Mesenchymal stem cell (in vitro differentiated cells and primary cell): Measurements from ENCODE around the gene ANO3.

ENCODE experiments used
- DNase-seq: peaks from one replicate; pipeline ENCODE4 v3.0.0-alpha.2; 2013
- H2AFZ ChIP-seq: one replicate; pipeline ENCODE4 v1.6.1; 2013; ENCODE audit warnings: low read depth, mild to moderate bottlenecking, control low read depth, inconsistent platforms, low read length, moderate library complexity
- H2AK5ac ChIP-seq: 2 replicates; pipeline ENCODE4 v1.6.1; 2013; ENCODE audit warnings: low read length, moderate library complexity, mild to moderate bottlenecking, inconsistent platforms; ENCODE audit not compliant: severe bottlenecking
- H2BK120ac ChIP-seq: one replicate; pipeline ENCODE4 v1.6.1; 2013; ENCODE audit warnings: low read depth, mild to moderate bottlenecking, inconsistent platforms, low read length, moderate library complexity
- H2BK12ac ChIP-seq, 2 experiments: one replicate each; pipeline ENCODE4 v1.6.1; 2013; ENCODE audit warnings: inconsistent platforms in 2 of 2, low read length in 2 of 2, mild to moderate bottlenecking in 2 of 2, moderate library complexity in 2 of 2, control low read depth in 1 of 2
- H2BK15ac ChIP-seq: one replicate; pipeline ENCODE4 v1.6.1; 2013; ENCODE audit warnings: mild to moderate bottlenecking, low read depth, inconsistent platforms; ENCODE audit not compliant: poor library complexity, severe bottlenecking
- H2BK5ac ChIP-seq: 2 replicates; pipeline ENCODE4 v1.6.1; 2013; ENCODE audit warnings: low read depth, mild to moderate bottlenecking, low read length, control low read depth, inconsistent platforms; ENCODE audit not compliant: poor library complexity, severe bottlenecking
- H3K14ac ChIP-seq, 2 experiments: one replicate each; pipeline ENCODE4 v1.6.1; 2013; ENCODE audit warnings: inconsistent platforms in 2 of 2, low read length in 2 of 2, control low read depth in 1 of 2, mild to moderate bottlenecking in 1 of 2, moderate library complexity in 1 of 2
- H3K18ac ChIP-seq, 2 experiments: one replicate each; pipeline ENCODE4 v1.6.1; 2013; ENCODE audit warnings: inconsistent platforms in 2 of 2, low read length in 2 of 2, control low read depth in 1 of 2, low read depth in 1 of 2, mild to moderate bottlenecking in 1 of 2
- H3K23ac ChIP-seq, 2 experiments: one replicate each; pipeline ENCODE4 v1.6.1; 2013; ENCODE audit warnings: inconsistent platforms in 2 of 2, low read length in 2 of 2, mild to moderate bottlenecking in 2 of 2, moderate library complexity in 2 of 2, control low read depth in 1 of 2
- H3K27ac ChIP-seq: 2 replicates; pipeline ENCODE4 v1.5.1; 2013; ENCODE audit warnings: mild to moderate bottlenecking, moderate library complexity, low read length, control low read depth, inconsistent platforms; ENCODE audit not compliant: poor library complexity, severe bottlenecking
- H3K27me3 ChIP-seq, 2 experiments: 2 replicates each; pipeline versions ENCODE4 v1.6.1 to v1.7.0; 2013; ENCODE audit warnings: low read length in 2 of 2, mild to moderate bottlenecking in 2 of 2, moderate library complexity in 2 of 2, control low read depth in 1 of 2, inconsistent platforms in 1 of 2; ENCODE audit not compliant: control insufficient read depth in 1 of 2, insufficient read depth in 1 of 2
- H3K36me3 ChIP-seq, 2 experiments: 2 replicates each; pipeline versions ENCODE4 v1.6.1 to v1.7.0; 2013; ENCODE audit warnings: low read length in 2 of 2, control low read depth in 1 of 2, inconsistent platforms in 1 of 2, low read depth in 1 of 2, mild to moderate bottlenecking in 1 of 2; ENCODE audit not compliant: insufficient read depth in 2 of 2, control insufficient read depth in 1 of 2
- H3K4ac ChIP-seq, 2 experiments: one replicate each; pipeline ENCODE4 v1.6.1; 2013; ENCODE audit warnings: inconsistent platforms in 2 of 2, low read length in 2 of 2, mild to moderate bottlenecking in 2 of 2, moderate library complexity in 2 of 2, control low read depth in 1 of 2, low read depth in 1 of 2
- H3K4me1 ChIP-seq: 2 replicates; pipeline ENCODE4 v1.6.1; 2013; ENCODE audit warnings: low read depth, low read length, control low read depth; ENCODE audit not compliant: control insufficient read depth, insufficient read depth
- H3K4me2 ChIP-seq: 2 replicates; pipeline ENCODE4 v1.6.1; 2013; ENCODE audit warnings: low read length, mild to moderate bottlenecking, inconsistent platforms; ENCODE audit not compliant: poor library complexity, severe bottlenecking
- H3K4me3 ChIP-seq, 2 experiments: 2 replicates each; pipeline versions ENCODE4 v1.5.1 to v1.7.0; 2013; ENCODE audit warnings: low read length in 2 of 2, mild to moderate bottlenecking in 2 of 2, control low read depth in 1 of 2, low read depth in 1 of 2; ENCODE audit not compliant: insufficient read depth in 1 of 2
- H3K79me1 ChIP-seq: replicated peaks from 2 replicates; pipeline ENCODE4 v1.6.1; 2013; ENCODE audit warnings: mild to moderate bottlenecking, control low read depth, low read length, inconsistent platforms; ENCODE audit not compliant: poor library complexity, severe bottlenecking
- H3K9ac ChIP-seq: 2 replicates; pipeline ENCODE4 v1.7.0; 2013; ENCODE audit warnings: mild to moderate bottlenecking, low read length, moderate library complexity
- H3K9me3 ChIP-seq: 2 replicates; pipeline ENCODE4 v1.7.0; 2013; ENCODE audit warnings: mild to moderate bottlenecking, low read length; ENCODE audit not compliant: control insufficient read depth
- H4K8ac ChIP-seq: one replicate; pipeline ENCODE4 v1.6.1; 2013; ENCODE audit warnings: inconsistent platforms, mild to moderate bottlenecking, low read length, moderate library complexity
- H4K91ac ChIP-seq: one replicate; pipeline ENCODE4 v1.6.1; 2013; ENCODE audit warnings: mild to moderate bottlenecking, low read length, inconsistent platforms
- WGBS: methylation state at CpG from one replicate; pipeline ENCODE4 v1.1.7; 2013; ENCODE audit warnings: mixed read lengths; 5-methylcytosine and 5-hydroxymethylcytosine counted together

ANO3 gene

GRCh38 chr11:26377619-26378018 is 45.7 kb downstream of the ANO3 start:
- no peak overlapping the region for H3K18ac ChIP-seq
- H2BK120ac ChIP-seq, result no peak overlapping the region
- no peak overlapping the region for H2BK5ac ChIP-seq
- H3K9me3 ChIP-seq, result peaks cover 75% of the 10 kb centered on the region
- no peak overlapping the region for H3K14ac ChIP-seq
- no peak overlapping the region for H2BK15ac ChIP-seq
- H3K4me1 ChIP-seq, result no peaks in the 10 kb centered on the region
- H3K27ac ChIP-seq, result no peak overlapping the region
- no peak overlapping the region for H2AFZ ChIP-seq
- H3K4me2 ChIP-seq, result no peak overlapping the region
- no peak overlapping the region for H4K8ac ChIP-seq
- no peaks in the 10 kb centered on the region for H3K27me3 ChIP-seq
- no peak overlapping the region for H2AK5ac ChIP-seq
- no peak overlapping the region for H4K91ac ChIP-seq
- no peak overlapping the region for H3K4me3 ChIP-seq
- no peaks in the 10 kb centered on the region for H3K79me1 ChIP-seq
- no peak overlapping the region for H2BK12ac ChIP-seq
- H3K9ac ChIP-seq, result no peak overlapping the region
- DNase-seq, result no peak
- no CpG with 5 or more reads among the region's 1 CpG for WGBS
- no peak overlapping the region for H3K23ac ChIP-seq
- H3K36me3 ChIP-seq, result no peaks in the 10 kb centered on the region
- no peak overlapping the region for H3K4ac ChIP-seq

- Histone ChIP-seq H3K4me2 (no peak overlapping the region), H3K9me3 (no peaks in the 10 kb centered on the region), H4K8ac (no peak overlapping the region), H4K91ac (no peak overlapping the region), H3K79me1 (no peaks in the 10 kb centered on the region), H3K9ac (no peak overlapping the region), H2BK120ac (no peak overlapping the region), H3K23ac (no peak overlapping the region), H3K36me3 (no peaks in the 10 kb centered on the region), H3K27ac (no peak overlapping the region), H3K18ac (no peak overlapping the region), H3K4ac (no peak overlapping the region), H2AFZ (no peak overlapping the region), H2BK12ac (no peak overlapping the region), H2BK15ac (no peak overlapping the region), H3K4me1 (no peaks in the 10 kb centered on the region), H2BK5ac (no peak overlapping the region), H2AK5ac (no peak overlapping the region), H3K4me3 (no peak overlapping the region), H3K14ac (no peak overlapping the region), H3K27me3 (no peaks in the 10 kb centered on the region)
- WGBS, result no CpG with 5 or more reads among the region's 1 CpG
- DNase-seq, result no peak
Measured at GRCh38 chr11:26399336-26399735, 67.4 kb downstream of the ANO3 start.

- Histone ChIP-seq H2BK120ac (no peak overlapping the region), H3K4ac (no peak overlapping the region), H4K91ac (no peak overlapping the region), H3K36me3 (no peaks in the 10 kb centered on the region), H2BK15ac (no peak overlapping the region), H4K8ac (no peak overlapping the region), H3K27ac (no peak overlapping the region), H3K9me3 (no peaks in the 10 kb centered on the region), H3K14ac (no peak overlapping the region), H2AFZ (no peak overlapping the region), H2BK12ac (no peak overlapping the region), H3K27me3 (no peaks in the 10 kb centered on the region), H3K18ac (no peak overlapping the region), H2AK5ac (no peak overlapping the region), H3K23ac (no peak overlapping the region), H3K4me2 (no peak overlapping the region), H2BK5ac (no peak overlapping the region), H3K4me1 (no peaks in the 10 kb centered on the region), H3K79me1 (no peaks in the 10 kb centered on the region), H3K4me3 (no peak overlapping the region), H3K9ac (no peak overlapping the region)
- WGBS, result 87% methylated on average over 5 of the region's 5 CpGs
- no peak for DNase-seq
Measured at GRCh38 chr11:26410706-26411366, 78.9 kb downstream of the ANO3 start.

GRCh38 chr11:26412955-26413354 is 81.0 kb downstream of the ANO3 start:
- no peak overlapping the region for H4K91ac ChIP-seq
- no peak overlapping the region for H3K23ac ChIP-seq
- no peak overlapping the region for H2BK120ac ChIP-seq
- no peaks in the 10 kb centered on the region for H3K4me1 ChIP-seq
- no peak overlapping the region for H3K14ac ChIP-seq
- H2BK12ac ChIP-seq, result no peak overlapping the region
- no peak overlapping the region for H3K9ac ChIP-seq
- H3K4me2 ChIP-seq, result no peak overlapping the region
- H3K9me3 ChIP-seq, result no peaks in the 10 kb centered on the region
- WGBS, result 100% methylated on average over 1 of the region's 1 CpG
- no peak overlapping the region for H2BK5ac ChIP-seq
- no peak overlapping the region for H3K18ac ChIP-seq
- no peaks in the 10 kb centered on the region for H3K79me1 ChIP-seq
- H3K27me3 ChIP-seq, result no peaks in the 10 kb centered on the region
- H2AFZ ChIP-seq, result no peak overlapping the region
- no peak overlapping the region for H3K4me3 ChIP-seq
- H3K36me3 ChIP-seq, result no peaks in the 10 kb centered on the region
- no peak overlapping the region for H3K27ac ChIP-seq
- DNase-seq, result no peak
- no peak overlapping the region for H2BK15ac ChIP-seq
- H4K8ac ChIP-seq, result no peak overlapping the region
- no peak overlapping the region for H2AK5ac ChIP-seq
- H3K4ac ChIP-seq, result no peak overlapping the region
